NCI-H446 treated with DMSO at 0.1 percent for 48 hours (cell line): ENCODE measurements around the gene ELK4.
"Not testable (repeated sequence)": the region's sequence is repeated elsewhere in the genome, so short reads cannot be mapped to it uniquely, and the experiment has no call there.

ENCODE experiments used
- DNase-seq: peaks from one replicate; lab custom pipeline; 2025; lab: John Stamatoyannopoulos, UW

ELK4 gene

GRCh38 chr1:205664399-205665017 lies 32.7 kb upstream of the ELK4 start:
- no peak for DNase-seq

GRCh38 chr1:205663286-205663936 lies 31.6 kb upstream of the ELK4 start:
- no peak for DNase-seq

- no peak for DNase-seq
These were observed 31.0 kb upstream of the ELK4 start for GRCh38 chr1:205662791-205663190.

GRCh38 chr1:205662135-205662738 lies 30.4 kb upstream of the ELK4 start:
- no peak for DNase-seq

- DNase-seq, result no peak
These were observed 29.8 kb upstream of the ELK4 start for GRCh38 chr1:205661429-205662134.

GRCh38 chr1:205660361-205660760 lies 28.6 kb upstream of the ELK4 start:
- no peak for DNase-seq

GRCh38 chr1:205658943-205659581 lies 27.3 kb upstream of the ELK4 start:
- peak; percentile 16 for DNase-seq

- DNase-seq, result no peak
These were observed 24.4 kb upstream of the ELK4 start for GRCh38 chr1:205656236-205656635.

- DNase-seq, result no peak
These were observed 21.2 kb upstream of the ELK4 start for GRCh38 chr1:205652984-205653383.

- DNase-seq, result no peak
These were observed 18.4 kb upstream of the ELK4 start for GRCh38 chr1:205650241-205650640.

- no peak for DNase-seq
These were observed 13.7 kb upstream of the ELK4 start for GRCh38 chr1:205645519-205645918.

- DNase-seq, result no peak
These were observed 11.0 kb upstream of the ELK4 start for GRCh38 chr1:205642679-205643307.

- DNase-seq, result no peak
These were observed 7.8 kb upstream of the ELK4 start for GRCh38 chr1:205639567-205639966.

- DNase-seq, result no peak
These were observed 6.2 kb upstream of the ELK4 start for GRCh38 chr1:205637854-205638468.

GRCh38 chr1:205636732-205637131 lies 4.9 kb upstream of the ELK4 start:
- DNase-seq, result no peak

- DNase-seq, result not testable (repeated sequence)
These were observed 4.3 kb upstream of the ELK4 start for GRCh38 chr1:205636138-205636530.

GRCh38 chr1:205633421-205633976 lies 1.7 kb upstream of the ELK4 start:
- DNase-seq, result peak; percentile 18

GRCh38 chr1:205632669-205633169 lies 908 bp upstream of the ELK4 start:
- no peak for DNase-seq

- DNase-seq, result peak; percentile 68
These were observed 622 bp downstream of the ELK4 start for GRCh38 chr1:205631010-205631767.

- DNase-seq, result no peak
These were observed 1.2 kb downstream of the ELK4 start for GRCh38 chr1:205630651-205631009.
